SW480 (cell line): ENCODE data around the gene KCNMA1.
"Not testable (repeated sequence)": the region's sequence is repeated elsewhere in the genome, so short reads cannot be mapped to it uniquely, and the experiment has no call there.

Experiments
- DNase-seq: peaks from one replicate; pipeline ENCODE4 v3.0.0-alpha.2; 2016; ENCODE audit warnings: low spot score

KCNMA1 gene

DNA sequence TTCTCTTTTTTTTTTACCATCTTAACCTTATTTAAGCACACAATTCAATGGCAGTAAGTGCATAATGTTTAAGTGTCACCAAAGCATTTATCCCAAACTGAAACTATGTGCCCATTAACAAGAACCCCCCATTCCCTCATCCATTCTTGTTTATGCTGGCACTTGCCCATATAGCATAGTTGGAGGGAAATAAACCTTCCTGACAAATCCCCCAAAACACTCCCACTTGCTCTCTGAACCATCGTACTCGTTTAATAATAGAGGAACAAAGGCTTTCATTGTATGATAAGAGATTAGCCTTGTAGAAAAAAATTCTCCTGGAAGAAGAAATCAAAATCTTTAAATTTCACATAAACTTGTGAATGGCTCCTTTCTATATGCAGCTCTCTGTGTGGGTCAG lies 26.4 kb upstream of the KCNMA1 start:
- no peak for DNase-seq

- DNase-seq = no peak
Measured at GRCh38 chr10:77661674-77662073, 24.1 kb upstream of the KCNMA1 start.

- no peak for DNase-seq
Measured at GRCh38 chr10:77661100-77661499, 23.5 kb upstream of the KCNMA1 start.

DNA sequence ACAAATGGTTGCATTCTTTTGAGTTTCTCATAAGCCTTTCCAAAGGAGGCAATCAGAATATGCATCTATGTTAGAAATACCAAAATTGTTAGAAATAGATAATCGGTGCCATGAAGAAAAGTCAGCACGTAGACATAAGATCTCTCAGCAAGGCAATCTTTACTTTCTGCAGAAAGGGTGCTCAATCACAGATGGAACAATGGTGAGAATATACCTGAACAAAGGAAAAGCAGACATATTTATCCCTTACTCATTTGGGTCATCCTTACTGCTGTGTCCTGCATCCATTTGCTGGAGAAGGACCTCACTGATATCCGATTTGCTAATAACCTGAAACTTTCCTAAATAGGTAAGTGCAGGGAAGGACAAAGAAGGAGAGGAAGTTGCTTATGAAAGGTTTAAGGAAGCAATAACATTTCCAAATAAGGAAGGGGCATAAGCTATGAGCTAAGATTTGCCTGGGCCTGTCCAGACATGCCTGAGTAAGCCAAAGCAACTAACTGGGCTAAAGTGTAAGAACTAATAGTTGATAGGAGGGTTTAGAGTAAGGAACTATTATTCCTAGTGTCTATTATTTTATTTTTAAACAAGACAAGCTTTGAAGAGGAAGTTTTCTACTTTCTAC lies 21.6 kb upstream of the KCNMA1 start:
- DNase-seq = not testable (repeated sequence)

DNA sequence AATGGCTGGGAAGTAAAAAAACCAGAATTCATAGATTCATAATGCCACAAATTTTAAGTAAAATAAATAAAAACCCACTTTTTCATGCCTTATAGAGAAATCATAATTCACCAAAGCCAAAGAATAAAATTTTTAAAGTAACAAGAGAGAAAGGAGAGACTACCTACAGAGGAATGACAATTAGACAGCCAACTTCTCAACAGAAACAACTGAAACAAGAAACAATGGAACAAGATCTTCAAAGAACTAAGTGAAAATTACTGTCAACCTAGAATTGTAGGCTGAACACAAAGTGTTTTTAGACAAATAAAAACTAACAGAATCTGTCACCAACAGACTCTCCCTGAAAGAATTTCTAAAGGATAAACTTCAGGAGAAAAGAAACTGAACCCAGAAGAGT lies 15.6 kb upstream of the KCNMA1 start:
- no peak for DNase-seq

DNA sequence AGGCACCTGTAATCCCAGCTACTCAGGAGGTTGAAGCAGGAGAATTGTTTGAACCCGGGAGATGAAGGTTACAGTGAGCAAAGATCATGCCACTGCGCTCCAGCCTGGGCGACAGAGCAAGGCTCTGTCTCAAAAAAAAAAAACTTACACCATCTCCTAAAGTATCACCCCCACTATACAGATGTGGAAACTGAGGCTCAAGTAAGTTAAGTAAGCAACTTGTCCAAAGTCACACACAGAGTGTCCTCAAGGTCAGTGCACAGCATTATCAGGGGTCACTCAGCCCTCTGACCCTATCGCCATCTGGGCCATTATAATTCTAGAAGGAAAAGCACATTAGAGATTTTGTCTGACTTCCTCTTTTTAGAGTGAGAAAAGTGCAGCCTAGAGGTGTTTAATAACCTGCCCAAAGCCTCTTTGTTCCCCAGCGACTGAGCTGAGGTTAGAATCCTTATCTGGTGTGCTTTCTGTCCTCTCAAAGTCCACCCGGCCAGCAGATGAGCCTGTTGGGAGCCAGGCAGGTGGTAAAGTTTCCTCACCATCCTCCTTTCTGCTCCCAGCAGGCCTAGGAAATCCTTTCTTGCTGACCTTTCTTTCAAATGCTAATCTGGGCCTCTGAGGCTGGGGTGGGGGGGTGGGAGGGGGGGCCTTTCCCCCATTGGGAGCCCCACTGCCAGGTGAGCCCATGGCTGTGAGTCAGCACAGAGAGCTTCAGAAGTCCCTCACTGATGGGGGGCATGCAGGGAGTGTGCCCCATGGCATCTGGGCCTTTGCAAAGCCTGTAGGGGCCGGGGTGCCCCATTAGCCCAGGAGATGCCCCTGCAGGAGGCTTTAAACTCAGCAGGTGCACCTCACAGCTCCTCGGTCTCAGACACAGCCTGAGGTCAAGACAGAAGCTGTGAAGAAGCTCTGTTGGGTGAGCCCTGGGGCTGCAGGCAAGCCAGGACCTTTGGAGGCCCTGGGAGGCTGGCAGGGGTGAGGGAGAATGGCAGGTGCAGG lies 12.0 kb upstream of the KCNMA1 start:
- DNase-seq = no peak

GRCh38 chr10:77648472-77648871 lies 10.9 kb upstream of the KCNMA1 start:
- DNase-seq = peak; percentile 78

DNA sequence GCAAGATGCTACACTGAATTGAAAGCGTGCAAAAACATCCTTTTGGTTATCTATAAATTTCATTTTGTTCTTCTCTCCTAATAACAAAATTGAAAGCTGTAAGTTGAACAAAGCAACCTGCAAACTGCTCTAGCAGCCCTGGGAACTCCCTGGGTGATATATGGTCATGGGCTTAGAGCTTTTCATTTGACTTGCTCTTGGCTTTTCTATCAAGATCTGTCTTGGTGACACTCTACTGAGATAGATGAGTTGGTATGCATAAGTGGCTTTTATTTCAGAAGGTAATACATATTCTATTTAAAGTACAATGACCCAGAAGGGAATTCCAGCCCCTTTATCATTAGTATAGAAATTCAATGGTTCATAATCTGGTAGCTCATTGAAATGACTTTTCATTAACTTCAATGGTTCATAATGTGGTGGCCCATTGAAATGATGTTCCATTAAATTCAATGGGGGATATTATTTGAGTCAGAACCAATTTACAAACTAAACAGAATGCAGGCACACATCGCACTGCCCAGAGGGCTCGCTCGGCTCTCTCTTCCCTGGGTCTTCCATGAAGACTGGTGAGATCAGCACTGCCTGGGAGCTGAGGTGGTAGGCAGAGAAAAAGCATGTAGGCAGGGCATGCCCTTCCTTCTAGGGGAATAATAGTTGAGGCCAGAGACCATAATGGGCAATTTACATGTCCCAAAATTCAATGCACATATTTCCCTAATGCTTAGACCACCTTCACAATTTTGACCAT lies 10.1 kb upstream of the KCNMA1 start:
- no peak for DNase-seq

GRCh38 chr10:77644557-77645243 lies 7.1 kb upstream of the KCNMA1 start:
- DNase-seq = no peak

DNA sequence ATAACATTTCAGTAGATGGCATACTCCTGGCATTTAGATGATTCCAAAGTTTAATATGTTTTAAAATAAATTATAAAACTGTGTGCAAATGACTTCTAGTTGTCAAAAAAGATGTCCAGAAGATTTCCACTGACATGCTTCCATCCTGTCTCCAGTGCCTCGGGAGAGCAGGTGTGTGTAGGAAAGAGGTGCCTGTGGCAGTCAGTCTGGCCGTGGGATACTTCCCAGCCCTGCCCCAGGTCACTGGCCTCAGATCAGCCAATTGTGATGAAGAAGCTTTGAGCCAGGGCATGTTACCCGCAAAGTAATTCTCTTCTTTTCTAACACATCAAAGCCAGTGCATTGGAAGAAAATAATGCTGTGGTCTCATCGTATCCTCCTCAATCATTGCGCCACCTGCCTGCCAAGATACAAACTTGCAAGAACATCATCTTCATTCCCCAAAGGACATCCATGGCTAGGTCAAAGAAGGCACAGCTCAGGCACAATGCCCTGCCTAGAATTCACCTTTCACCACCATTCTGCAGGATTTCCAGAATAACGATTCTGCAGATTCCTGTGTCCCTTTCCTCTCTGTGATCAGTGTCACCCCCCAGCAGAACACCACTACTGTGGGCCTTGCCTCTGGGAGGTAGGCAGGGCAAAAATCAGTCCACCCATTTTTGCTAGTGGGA lies 6.3 kb upstream of the KCNMA1 start:
- DNase-seq = peak; percentile 63

- peak; percentile 70 for DNase-seq
Measured at GRCh38 chr10:77641788-77642397, 4.3 kb upstream of the KCNMA1 start.

DNA sequence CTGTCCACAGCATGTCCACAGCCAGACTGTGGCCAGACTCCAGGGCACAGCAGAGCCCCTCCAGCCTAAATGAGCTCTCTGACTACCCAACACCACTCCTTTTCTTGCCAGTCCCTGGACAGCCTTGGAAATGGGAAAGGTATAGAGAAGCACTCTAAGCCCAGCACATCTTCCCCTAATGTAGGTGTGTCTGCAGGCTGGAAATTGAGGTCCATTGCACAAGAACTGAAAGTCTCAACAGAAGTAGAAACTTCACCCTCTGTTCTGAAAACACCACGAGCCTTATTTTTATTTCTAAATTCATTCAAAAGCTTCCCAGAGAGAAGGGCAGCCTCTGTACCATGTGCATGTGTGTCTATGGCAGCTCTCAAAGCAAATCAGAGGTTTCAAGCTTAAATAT lies 3.7 kb upstream of the KCNMA1 start:
- no peak for DNase-seq

DNA sequence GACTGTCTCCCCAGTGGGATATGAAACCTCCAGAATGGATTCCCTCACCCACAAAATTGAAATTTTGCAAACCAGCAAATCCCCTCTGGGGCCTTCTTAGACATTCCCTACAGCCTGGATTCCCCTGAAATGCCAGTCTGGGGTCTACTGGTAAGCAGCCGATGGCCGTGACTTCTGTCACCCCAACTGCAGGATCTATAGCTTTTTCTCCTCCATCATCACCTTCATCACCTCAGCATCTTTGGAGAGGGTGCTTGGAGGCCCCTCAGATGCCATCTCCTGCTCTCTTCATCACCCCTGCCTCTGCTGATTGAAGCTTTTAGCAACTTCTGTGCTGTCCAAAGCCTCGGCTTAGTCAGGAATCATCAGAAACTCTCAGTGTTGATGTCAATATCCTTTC lies 2.6 kb upstream of the KCNMA1 start:
- DNase-seq = no peak

DNA sequence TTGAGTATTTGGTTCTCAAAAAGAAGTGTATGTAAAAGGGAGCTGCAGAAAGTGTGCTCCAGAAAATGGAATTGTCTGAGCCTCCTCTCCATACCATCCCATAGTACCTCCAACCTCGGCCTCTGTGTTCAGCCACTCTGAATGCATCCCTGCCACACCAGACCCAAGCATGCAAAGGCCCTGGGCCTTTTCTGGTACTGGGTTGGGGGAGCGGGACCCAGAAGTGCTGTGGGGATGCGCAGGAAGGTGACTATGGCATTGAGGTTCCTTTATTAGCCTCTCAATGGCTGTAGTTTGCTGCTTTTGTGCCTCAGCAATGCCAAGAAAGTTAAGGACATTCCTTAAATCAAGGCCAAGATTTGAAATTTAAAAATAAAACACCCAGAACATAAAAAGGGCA lies 2.1 kb upstream of the KCNMA1 start:
- DNase-seq = no peak

DNA sequence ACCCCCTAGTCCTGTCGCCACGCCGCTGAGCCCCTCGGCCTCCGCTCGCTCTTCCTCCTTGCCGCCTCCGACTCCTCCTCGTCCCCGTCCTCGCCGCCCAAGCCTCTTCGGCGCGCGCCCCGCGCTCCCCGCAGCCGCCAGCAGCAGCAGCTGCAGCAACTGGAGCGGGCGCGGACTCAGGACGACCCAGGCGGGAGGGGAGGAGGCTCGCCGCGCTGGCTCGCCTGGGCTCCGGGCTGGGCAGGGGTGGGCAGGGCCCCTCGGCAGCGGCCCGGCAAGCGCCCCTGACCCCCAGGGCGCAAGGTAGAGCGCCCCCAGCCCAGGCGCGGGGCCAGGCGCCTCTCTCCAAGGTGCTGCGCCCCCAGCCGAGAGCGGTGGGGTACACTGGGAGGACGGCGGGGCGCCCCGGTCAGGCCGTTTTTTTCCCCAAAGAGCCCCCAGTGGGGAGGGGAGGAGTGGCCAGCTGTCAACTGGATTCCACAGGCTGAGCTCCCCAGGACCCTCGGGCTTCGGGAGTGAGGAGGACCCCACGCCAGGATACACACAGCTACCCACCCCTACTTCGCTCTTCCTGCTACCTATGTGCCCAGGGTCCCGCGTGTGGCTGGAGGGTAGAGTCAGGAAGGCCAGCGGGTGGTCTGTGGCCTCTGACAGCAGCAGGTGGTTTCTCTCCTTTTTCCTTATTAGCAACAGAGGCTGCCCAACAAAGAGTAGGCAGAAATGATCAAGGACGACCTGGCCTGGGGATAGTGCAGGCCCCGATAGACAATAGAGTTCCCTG lies 903 bp upstream of the KCNMA1 start:
- DNase-seq = peak; percentile 40

DNA sequence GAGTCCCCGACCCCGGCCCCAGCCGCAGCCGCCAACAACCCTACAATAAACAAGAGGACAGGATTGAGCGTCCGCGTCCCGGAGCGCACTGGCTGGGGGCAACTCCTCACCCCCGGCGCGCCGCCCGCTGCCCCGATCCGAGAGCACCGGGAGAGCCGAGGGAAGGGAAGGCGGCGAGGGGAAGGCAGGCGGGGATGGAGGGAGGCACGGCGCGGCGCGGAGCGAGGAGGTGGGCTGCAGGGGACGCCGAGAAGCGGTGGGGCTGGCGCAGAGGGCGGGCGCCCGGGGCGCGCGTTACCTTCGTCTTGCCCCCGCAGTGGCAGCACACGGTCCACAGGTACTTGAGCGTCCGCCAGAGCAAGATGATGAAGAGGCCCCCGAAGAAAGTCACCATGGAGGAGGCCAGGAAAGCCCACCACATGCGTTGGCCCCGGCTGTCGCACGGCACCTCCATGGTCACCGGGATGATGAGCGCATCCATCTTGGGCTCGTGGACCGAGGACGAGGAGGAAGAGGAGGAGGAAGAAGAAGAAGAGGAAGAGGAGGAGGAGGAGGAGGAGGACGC lies 559 bp downstream of the KCNMA1 start:
- no peak for DNase-seq

DNA sequence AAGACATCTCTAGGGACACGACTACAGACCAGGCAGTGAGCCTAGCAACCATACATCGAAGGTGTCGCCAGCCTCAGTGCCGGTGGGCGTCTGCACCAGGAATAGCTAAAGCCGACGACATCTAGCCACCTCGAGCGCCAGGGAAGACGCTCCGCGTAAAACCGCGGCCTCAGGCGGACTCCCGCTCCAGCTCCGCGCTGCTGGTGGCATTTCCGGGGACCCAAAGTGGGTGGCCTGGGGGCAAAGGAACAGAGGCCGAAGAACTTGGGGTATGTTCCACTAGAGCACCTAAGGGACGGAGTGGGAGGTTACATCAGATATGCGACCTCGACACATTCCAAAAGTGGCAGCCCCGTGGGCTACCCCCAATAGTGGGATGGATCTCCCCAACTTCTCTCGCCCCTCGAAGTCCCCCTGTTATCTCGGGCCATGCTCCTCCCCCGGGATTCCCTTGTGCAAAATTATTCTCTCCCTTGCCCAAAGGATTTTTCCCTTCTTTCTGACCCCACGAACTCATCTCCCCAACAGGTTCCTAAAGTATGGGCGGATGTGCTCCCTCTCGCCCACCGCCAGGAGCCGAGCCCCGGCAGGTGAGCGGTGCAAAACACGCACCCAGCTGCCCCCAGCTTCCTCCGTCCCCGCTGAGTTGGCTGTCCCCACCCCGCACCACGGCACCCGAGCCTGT lies 1.2 kb downstream of the KCNMA1 start:
- DNase-seq = no peak

DNA sequence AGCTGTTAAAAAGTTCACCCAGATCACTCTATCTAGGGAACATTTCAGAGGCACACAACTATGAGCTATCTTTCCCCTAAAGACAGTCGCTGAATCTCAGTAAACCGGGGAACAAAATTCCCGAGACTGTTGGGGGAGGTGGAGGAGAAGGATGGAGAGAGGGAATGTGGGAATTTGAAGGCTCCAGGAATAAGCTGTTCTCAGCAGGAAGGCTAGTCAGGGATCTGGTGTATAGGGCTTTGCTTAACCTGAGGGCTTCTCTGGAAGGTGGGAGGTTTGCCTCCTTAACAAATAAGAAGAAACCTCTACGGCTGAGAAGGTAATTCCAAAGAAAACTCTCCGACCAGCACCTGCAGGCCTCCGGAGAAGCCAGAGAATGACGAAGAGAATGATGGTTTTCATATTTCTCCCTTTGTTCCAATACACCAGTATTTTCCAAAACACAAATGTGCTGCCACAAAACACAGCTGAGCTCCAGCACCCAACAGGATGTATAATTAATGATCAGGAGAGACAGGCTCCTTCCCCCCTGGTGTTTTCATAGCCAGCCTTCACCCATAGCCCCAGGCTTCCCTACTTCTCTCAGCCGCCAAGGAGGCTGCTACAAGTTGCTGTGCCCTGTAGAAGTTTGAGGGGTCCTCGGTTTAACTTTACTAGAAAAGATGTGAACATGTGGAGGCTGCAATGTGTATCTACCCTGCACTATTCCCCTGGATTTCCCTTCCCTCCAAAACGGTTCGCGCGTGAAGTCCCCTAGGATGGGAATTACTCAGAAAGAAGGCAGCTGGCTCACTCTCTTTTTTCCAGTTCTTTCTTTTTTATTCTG lies 2.0 kb downstream of the KCNMA1 start:
- no peak for DNase-seq
